HepG2 (cell line): ENCODE measurements around the gene ARID1A. TPM values are rescaled to one million over a fixed set of nuclear protein-coding genes. Genes with fewer than 3 reads are reported as not detected.
A peak's percentile ranks its signal among the peaks of the same experiment; 100 is the strongest.

ENCODE experiments used
- BRCA1 ChIP-seq: sonication (generic); formaldehyde crosslinking; IDR thresholded peaks from 2 replicates; pipeline ENCODE4 v1.4.0; 2020; ENCODE audit warnings: missing genetic modification reagents
- CCDC6 ChIP-seq: sonication (generic); formaldehyde crosslinking; IDR thresholded peaks from 2 replicates; pipeline ENCODE4 v1.8.1; 2022; ENCODE audit warnings: mild to moderate bottlenecking, missing genetic modification reagents, moderate library complexity
- CREM ChIP-seq, 2 experiments: sonication (generic) in 1 of 2; formaldehyde crosslinking in 1 of 2; IDR thresholded peaks; 2 replicates each; pipeline versions ENCODE4 v1.4.0 to v1.6.1; 2016 to 2020; ENCODE audit warnings: antibody characterized with exemption in 1 of 2, mild to moderate bottlenecking in 1 of 2, missing genetic modification reagents in 1 of 2
- FOSL2 ChIP-seq: sonication (generic); formaldehyde crosslinking; IDR thresholded peaks from 2 replicates; pipeline ENCODE4 v1.4.0; 2020; ENCODE audit warnings: missing genetic modification reagents
- FOXJ3 ChIP-seq: sonication (generic); formaldehyde crosslinking; IDR thresholded peaks from 2 replicates; pipeline ENCODE4 v1.4.0; 2020; ENCODE audit warnings: missing genetic modification reagents, mild to moderate bottlenecking, borderline replicate concordance
- HMG20A ChIP-seq: IDR thresholded peaks from 2 replicates; pipeline ENCODE4 v1.6.1; 2016; ENCODE audit warnings: borderline replicate concordance
- HOXA9 ChIP-seq: sonication (generic); formaldehyde crosslinking; IDR thresholded peaks from 2 replicates; pipeline ENCODE4 v1.8.1; 2022; ENCODE audit warnings: missing genetic modification reagents, mild to moderate bottlenecking, moderate library complexity, borderline replicate concordance
- JUND ChIP-seq: sonication (generic); formaldehyde crosslinking; IDR thresholded peaks from 2 replicates; pipeline ENCODE4 v1.8.0; 2022; ENCODE audit warnings: mild to moderate bottlenecking, missing genetic modification reagents
- KLF13 ChIP-seq: sonication (generic); formaldehyde crosslinking; IDR thresholded peaks from 2 replicates; pipeline ENCODE4 v1.4.0; 2020; ENCODE audit warnings: mild to moderate bottlenecking, missing genetic modification reagents
- MTF1 ChIP-seq: sonication (generic); formaldehyde crosslinking; IDR thresholded peaks from 2 replicates; pipeline ENCODE4 v1.5.0; 2020; ENCODE audit warnings: missing genetic modification reagents
- PAWR ChIP-seq: sonication (generic); formaldehyde crosslinking; IDR thresholded peaks from 2 replicates; pipeline ENCODE4 v1.4.0; 2020; ENCODE audit warnings: missing genetic modification reagents, mild to moderate bottlenecking, borderline replicate concordance
- REXO4 ChIP-seq: sonication (generic); formaldehyde crosslinking; IDR thresholded peaks from 2 replicates; pipeline ENCODE4 v1.8.0; 2022; ENCODE audit warnings: missing genetic modification reagents, mild to moderate bottlenecking, borderline replicate concordance
- SAP130 ChIP-seq: IDR thresholded peaks from 2 replicates; pipeline ENCODE4 v1.6.1; 2016; ENCODE audit warnings: low read depth
- TBX2 ChIP-seq: sonication (generic); formaldehyde crosslinking; IDR thresholded peaks from 2 replicates; pipeline ENCODE4 v1.5.0; 2020; ENCODE audit warnings: missing genetic modification reagents, mild to moderate bottlenecking, borderline replicate concordance
- ZKSCAN1 ChIP-seq: fragments of 150-350 bp; IDR thresholded peaks from 2 replicates; pipeline ENCODE4 v1.6.1; 2014; ENCODE audit warnings: low read length
- ZNF549 ChIP-seq: sonication (generic); formaldehyde crosslinking; IDR thresholded peaks from 2 replicates; pipeline ENCODE4 v1.5.0; 2020; ENCODE audit warnings: missing genetic modification reagents
- ZNF83 ChIP-seq: sonication (generic); formaldehyde crosslinking; IDR thresholded peaks from 2 replicates; pipeline ENCODE4 v1.4.0; 2020; ENCODE audit warnings: missing genetic modification reagents, mild to moderate bottlenecking, borderline replicate concordance
- polyA plus RNA-seq, 8 experiments: library from polyadenylated mRNA; depleted of rRNA in 3 of 8; stranded (reverse) in 7 of 8; unstranded in 1 of 8; fragments of >200 nt; fragmentation: Illumina TruSeq in 4 of 8; extraction: Trizol in 4 of 8; gene quantifications; 2 replicates each; pipeline versions ENCODE4 v1.2.1 to v1.2.3, GENCODE V29; 2011 to 2016; ENCODE audit warnings: low read depth in 4 of 8, missing spikeins in 1 of 8, mixed read lengths in 1 of 8; ENCODE audit not compliant: insufficient read depth in 1 of 8
- total RNA-seq, 5 experiments: library from RNA; depleted of rRNA; stranded (reverse); fragments of >200 nt; fragmentation: Illumina TruSeq; extraction: Trizol; gene quantifications; 2 replicates each; pipeline ENCODE4 v1.2.3, GENCODE V29; 2016; ENCODE audit warnings: low read depth in 1 of 5
- TF ChIP-seq, protein P1 (sequence below): sonication (generic); formaldehyde crosslinking; IDR thresholded peaks from 2 replicates; pipeline ENCODE4 v1.4.0; 2020; ENCODE audit warnings: missing genetic modification reagents, borderline replicate concordance
- TF ChIP-seq, protein P2 (sequence below): sonication (generic); formaldehyde crosslinking; IDR thresholded peaks from 2 replicates; pipeline ENCODE4 v1.4.0; 2020; ENCODE audit warnings: mild to moderate bottlenecking, missing genetic modification reagents
- TF ChIP-seq, protein P3 (sequence below): sonication (generic); formaldehyde crosslinking; IDR thresholded peaks from 2 replicates; pipeline ENCODE4 v1.5.1; 2020; ENCODE audit warnings: missing genetic modification reagents, mild to moderate bottlenecking, borderline replicate concordance
- TF ChIP-seq, protein P4 (sequence below): sonication (generic); formaldehyde crosslinking; IDR thresholded peaks from 2 replicates; pipeline ENCODE4 v1.8.1; 2022; ENCODE audit warnings: low read depth, mild to moderate bottlenecking, missing genetic modification reagents

The ARID1A gene
- total and polyA plus RNA-seq, 2 of the 13 experiments (the other 11 are each of a cell fraction or from before 2014, with no cell fraction given) = 11.9 to 15.9 TPM

GRCh38 chr1:26695356-26696118, at the start of gene ARID1A (continued):
- TF ChIP-seq CREM (IDR thresholded peaks at IDR 0.05) (peak; percentile 11; the same call in 1 of the 2 replicates), CREM (CRISPR knock-in tag; IDR thresholded peaks at IDR 0.05) (no peak), HMG20A (no peak), BRCA1 (no peak), JUND (CRISPR knock-in tag) (peak; percentile 50; the same call in 1 of the 2 replicates), ZKSCAN1 (peak; percentile 55; the same call in 1 of the 2 replicates), FOXJ3 (peak; percentile 27; the same call in 1 of the 2 replicates), SAP130 (CRISPR knock-in tag) (peak; percentile 86), ZNF549 (CRISPR knock-in tag) (no peak), MTF1 (peak; percentile 52; the same call in 1 of the 2 replicates), CCDC6 (CRISPR knock-in tag) (peak; percentile 98), ZNF83 (CRISPR knock-in tag) (no peak), REXO4 (CRISPR knock-in tag) (peak; percentile 92), KLF13 (peak; percentile 81; the same call in 1 of the 2 replicates), PAWR (CRISPR knock-in tag) (no peak), TBX2 (CRISPR knock-in tag) (peak; percentile 91), FOSL2 (CRISPR knock-in tag) (peak; percentile 76), HOXA9 (no peak)
- TF ChIP-seq, protein P1, sequence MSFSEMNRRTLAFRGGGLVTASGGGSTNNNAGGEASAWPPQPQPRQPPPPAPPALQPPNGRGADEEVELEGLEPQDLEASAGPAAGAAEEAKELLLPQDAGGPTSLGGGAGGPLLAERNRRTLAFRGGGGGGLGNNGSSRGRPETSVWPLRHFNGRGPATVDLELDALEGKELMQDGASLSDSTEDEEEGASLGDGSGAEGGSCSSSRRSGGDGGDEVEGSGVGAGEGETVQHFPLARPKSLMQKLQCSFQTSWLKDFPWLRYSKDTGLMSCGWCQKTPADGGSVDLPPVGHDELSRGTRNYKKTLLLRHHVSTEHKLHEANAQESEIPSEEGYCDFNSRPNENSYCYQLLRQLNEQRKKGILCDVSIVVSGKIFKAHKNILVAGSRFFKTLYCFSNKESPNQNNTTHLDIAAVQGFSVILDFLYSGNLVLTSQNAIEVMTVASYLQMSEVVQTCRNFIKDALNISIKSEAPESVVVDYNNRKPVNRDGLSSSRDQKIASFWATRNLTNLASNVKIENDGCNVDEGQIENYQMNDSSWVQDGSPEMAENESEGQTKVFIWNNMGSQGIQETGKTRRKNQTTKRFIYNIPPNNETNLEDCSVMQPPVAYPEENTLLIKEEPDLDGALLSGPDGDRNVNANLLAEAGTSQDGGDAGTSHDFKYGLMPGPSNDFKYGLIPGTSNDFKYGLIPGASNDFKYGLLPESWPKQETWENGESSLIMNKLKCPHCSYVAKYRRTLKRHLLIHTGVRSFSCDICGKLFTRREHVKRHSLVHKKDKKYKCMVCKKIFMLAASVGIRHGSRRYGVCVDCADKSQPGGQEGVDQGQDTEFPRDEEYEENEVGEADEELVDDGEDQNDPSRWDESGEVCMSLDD (CRISPR knock-in tag) = no peak
- TF ChIP-seq, protein P2, sequence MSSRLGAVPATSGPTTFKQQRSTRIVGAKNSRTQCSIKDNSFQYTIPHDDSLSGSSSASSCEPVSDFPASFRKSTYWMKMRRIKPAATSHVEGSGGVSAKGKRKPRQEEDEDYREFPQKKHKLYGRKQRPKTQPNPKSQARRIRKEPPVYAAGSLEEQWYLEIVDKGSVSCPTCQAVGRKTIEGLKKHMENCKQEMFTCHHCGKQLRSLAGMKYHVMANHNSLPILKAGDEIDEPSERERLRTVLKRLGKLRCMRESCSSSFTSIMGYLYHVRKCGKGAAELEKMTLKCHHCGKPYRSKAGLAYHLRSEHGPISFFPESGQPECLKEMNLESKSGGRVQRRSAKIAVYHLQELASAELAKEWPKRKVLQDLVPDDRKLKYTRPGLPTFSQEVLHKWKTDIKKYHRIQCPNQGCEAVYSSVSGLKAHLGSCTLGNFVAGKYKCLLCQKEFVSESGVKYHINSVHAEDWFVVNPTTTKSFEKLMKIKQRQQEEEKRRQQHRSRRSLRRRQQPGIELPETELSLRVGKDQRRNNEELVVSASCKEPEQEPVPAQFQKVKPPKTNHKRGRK (CRISPR knock-in tag) = no peak
- TF ChIP-seq, protein P3, sequence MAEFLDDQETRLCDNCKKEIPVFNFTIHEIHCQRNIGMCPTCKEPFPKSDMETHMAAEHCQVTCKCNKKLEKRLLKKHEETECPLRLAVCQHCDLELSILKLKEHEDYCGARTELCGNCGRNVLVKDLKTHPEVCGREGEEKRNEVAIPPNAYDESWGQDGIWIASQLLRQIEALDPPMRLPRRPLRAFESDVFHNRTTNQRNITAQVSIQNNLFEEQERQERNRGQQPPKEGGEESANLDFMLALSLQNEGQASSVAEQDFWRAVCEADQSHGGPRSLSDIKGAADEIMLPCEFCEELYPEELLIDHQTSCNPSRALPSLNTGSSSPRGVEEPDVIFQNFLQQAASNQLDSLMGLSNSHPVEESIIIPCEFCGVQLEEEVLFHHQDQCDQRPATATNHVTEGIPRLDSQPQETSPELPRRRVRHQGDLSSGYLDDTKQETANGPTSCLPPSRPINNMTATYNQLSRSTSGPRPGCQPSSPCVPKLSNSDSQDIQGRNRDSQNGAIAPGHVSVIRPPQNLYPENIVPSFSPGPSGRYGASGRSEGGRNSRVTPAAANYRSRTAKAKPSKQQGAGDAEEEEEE (CRISPR knock-in tag) = no peak
- TF ChIP-seq, protein P4, sequence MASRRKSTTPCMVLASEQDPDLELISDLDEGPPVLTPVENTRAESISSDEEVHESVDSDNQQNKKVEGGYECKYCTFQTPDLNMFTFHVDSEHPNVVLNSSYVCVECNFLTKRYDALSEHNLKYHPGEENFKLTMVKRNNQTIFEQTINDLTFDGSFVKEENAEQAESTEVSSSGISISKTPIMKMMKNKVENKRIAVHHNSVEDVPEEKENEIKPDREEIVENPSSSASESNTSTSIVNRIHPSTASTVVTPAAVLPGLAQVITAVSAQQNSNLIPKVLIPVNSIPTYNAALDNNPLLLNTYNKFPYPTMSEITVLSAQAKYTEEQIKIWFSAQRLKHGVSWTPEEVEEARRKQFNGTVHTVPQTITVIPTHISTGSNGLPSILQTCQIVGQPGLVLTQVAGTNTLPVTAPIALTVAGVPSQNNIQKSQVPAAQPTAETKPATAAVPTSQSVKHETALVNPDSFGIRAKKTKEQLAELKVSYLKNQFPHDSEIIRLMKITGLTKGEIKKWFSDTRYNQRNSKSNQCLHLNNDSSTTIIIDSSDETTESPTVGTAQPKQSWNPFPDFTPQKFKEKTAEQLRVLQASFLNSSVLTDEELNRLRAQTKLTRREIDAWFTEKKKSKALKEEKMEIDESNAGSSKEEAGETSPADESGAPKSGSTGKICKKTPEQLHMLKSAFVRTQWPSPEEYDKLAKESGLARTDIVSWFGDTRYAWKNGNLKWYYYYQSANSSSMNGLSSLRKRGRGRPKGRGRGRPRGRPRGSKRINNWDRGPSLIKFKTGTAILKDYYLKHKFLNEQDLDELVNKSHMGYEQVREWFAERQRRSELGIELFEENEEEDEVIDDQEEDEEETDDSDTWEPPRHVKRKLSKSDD (CRISPR knock-in tag) = peak; percentile 88
